Measurements from ENCODE around the gene MS4A10. TPM values are rescaled to one million over a fixed set of nuclear protein-coding genes. Genes with fewer than 3 reads are reported as not detected.

Gene MS4A10
- total and polyA plus RNA-seq, 4 donors, result not detected

DNA sequence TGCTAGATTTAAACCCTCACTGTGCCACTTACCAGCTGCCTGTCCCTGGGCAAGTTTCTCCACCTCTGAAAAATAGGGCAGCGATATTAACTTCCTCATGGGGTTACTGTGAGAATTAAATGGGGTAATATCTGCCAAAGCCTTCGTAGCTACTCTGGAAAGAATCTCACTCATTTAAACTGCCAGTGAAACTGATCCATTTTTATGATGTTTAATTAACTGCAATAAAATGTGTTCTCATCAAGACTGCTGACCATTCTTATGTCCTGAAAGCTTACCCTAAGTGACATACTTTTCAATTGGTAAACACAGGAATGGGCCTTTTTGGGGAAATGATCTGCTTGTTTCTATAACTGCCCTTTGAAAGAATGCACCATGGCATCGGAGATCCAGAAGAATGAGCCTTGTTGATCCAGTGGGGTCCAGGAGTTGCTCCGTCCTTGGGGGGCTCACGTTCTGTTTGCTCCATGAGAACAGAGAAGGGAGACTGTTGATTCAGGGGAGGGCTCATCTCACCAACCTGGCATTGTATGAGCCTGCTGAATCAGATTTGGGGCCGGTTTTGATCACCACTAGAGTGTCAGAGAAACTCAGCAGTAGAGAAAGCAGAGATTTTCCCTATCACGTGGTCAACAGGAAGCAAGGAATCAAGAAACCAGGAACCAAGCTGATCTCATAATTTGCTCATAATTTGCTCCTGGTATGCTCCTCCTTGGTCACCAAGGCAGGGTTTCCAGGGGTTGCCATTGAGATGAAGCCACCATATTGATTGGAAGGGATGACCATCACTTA is 49.8 kb downstream of the MS4A10 start (continued):
- TF ChIP-seq, protein P1, sequence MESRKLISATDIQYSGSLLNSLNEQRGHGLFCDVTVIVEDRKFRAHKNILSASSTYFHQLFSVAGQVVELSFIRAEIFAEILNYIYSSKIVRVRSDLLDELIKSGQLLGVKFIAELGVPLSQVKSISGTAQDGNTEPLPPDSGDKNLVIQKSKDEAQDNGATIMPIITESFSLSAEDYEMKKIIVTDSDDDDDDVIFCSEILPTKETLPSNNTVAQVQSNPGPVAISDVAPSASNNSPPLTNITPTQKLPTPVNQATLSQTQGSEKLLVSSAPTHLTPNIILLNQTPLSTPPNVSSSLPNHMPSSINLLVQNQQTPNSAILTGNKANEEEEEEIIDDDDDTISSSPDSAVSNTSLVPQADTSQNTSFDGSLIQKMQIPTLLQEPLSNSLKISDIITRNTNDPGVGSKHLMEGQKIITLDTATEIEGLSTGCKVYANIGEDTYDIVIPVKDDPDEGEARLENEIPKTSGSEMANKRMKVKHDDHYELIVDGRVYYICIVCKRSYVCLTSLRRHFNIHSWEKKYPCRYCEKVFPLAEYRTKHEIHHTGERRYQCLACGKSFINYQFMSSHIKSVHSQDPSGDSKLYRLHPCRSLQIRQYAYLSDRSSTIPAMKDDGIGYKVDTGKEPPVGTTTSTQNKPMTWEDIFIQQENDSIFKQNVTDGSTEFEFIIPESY (IDR thresholded peaks at IDR 0.05), result no peak
- TF ChIP-seq JUND (IDR thresholded peaks at IDR 0.05), result no peak
- no peak for TF ChIP-seq SP1 (IDR thresholded peaks at IDR 0.05)
- TF ChIP-seq EGR1 (IDR thresholded peaks at IDR 0.05; ENCODE audit: low read depth in 2 of 2), result no peak
- TF ChIP-seq RAD21 (IDR thresholded peaks at IDR 0.05), result no peak
- TF ChIP-seq FOXA2 (IDR thresholded peaks at IDR 0.05), result no peak
- no peak for TF ChIP-seq NR2F2 (IDR thresholded peaks at IDR 0.05)
- TF ChIP-seq MAX (IDR thresholded peaks at IDR 0.05), result no peak
- no peak for TF ChIP-seq YY1 (IDR thresholded peaks at IDR 0.05)
- TF ChIP-seq RXRA (IDR thresholded peaks at IDR 0.05), result no peak

- H3K9me3 ChIP-seq (ENCODE audit: control insufficient read depth in 4 of 4, low read length in 3 of 4), result no peaks in the 10 kb centered on the region
- WGBS, result 76% methylated on average over 3 of the region's 3 CpGs
These were observed 50.4 kb downstream of the MS4A10 start for GRCh38 chr11:60835534-60835846.

GRCh38 chr11:60836866-60837515 is 51.9 kb downstream of the MS4A10 start:
- WGBS, result 77% methylated on average over 9 of the region's 9 CpGs
- no peak for DNase-seq (ENCODE audit: low spot score)
- no peaks in the 10 kb centered on the region for H3K9me3 ChIP-seq (ENCODE audit: control insufficient read depth in 4 of 4, low read length in 3 of 4)
- no peaks in the 10 kb centered on the region for H3K36me3 ChIP-seq (ENCODE audit: control insufficient read depth in 4 of 4, insufficient read depth in 3 of 4, low read depth in 1 of 4, low read length in 3 of 4)
- no peak overlapping the region for H3K9ac ChIP-seq (ENCODE audit: low read depth in 1 of 2, low read length in 2 of 2)
- H3K27ac ChIP-seq (ENCODE audit: low read depth in 1 of 2, low read length in 2 of 2), result no peak overlapping the region
- H3K27me3 ChIP-seq (ENCODE audit: control insufficient read depth in 4 of 4, insufficient read depth in 4 of 4, low read length in 3 of 4), result no peaks in the 10 kb centered on the region
- no peak overlapping the region for H3K4me3 ChIP-seq (ENCODE audit: low read depth in 1 of 3, low read length in 3 of 3)
- TF ChIP-seq, protein P2, sequence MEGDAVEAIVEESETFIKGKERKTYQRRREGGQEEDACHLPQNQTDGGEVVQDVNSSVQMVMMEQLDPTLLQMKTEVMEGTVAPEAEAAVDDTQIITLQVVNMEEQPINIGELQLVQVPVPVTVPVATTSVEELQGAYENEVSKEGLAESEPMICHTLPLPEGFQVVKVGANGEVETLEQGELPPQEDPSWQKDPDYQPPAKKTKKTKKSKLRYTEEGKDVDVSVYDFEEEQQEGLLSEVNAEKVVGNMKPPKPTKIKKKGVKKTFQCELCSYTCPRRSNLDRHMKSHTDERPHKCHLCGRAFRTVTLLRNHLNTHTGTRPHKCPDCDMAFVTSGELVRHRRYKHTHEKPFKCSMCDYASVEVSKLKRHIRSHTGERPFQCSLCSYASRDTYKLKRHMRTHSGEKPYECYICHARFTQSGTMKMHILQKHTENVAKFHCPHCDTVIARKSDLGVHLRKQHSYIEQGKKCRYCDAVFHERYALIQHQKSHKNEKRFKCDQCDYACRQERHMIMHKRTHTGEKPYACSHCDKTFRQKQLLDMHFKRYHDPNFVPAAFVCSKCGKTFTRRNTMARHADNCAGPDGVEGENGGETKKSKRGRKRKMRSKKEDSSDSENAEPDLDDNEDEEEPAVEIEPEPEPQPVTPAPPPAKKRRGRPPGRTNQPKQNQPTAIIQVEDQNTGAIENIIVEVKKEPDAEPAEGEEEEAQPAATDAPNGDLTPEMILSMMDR (IDR thresholded peaks at IDR 0.05; ENCODE audit: low read depth, low read length, missing input control), result no peak
- no peak for TF ChIP-seq FOXA2 (IDR thresholded peaks at IDR 0.05)
- no peak for TF ChIP-seq RXRA (IDR thresholded peaks at IDR 0.05)
- TF ChIP-seq, protein P1 (IDR thresholded peaks at IDR 0.05), result no peak
- TF ChIP-seq GABPA (IDR thresholded peaks at IDR 0.05 in 1 of 2, conservative IDR thresholded peaks at IDR 0.05 in 1 of 2), result no peak
- no peak for TF ChIP-seq RAD21 (IDR thresholded peaks at IDR 0.05)
- TF ChIP-seq MAX (IDR thresholded peaks at IDR 0.05), result no peak
- no peak for TF ChIP-seq REST (IDR thresholded peaks at IDR 0.05)
- no peak for TF ChIP-seq SP1 (IDR thresholded peaks at IDR 0.05)
- no peak for TF ChIP-seq HNF4G (IDR thresholded peaks at IDR 0.05)
- no peak for TF ChIP-seq FOXA1 (IDR thresholded peaks at IDR 0.05)
- H3K4me1 ChIP-seq (ENCODE audit: control insufficient read depth in 4 of 4, insufficient read depth in 4 of 4, low read length in 3 of 4), result peaks cover 0 to 5% (median 1%) of the 10 kb centered on the region in 4 donors

More at GRCh38 chr11:60835534-60835846, 50.4 kb downstream of the MS4A10 start:
- H3K9ac ChIP-seq (ENCODE audit: low read depth in 1 of 2, low read length in 2 of 2), result no peak overlapping the region
- H3K27ac ChIP-seq (ENCODE audit: low read depth in 1 of 2, low read length in 2 of 2), result no peak overlapping the region
- no peaks in the 10 kb centered on the region for H3K36me3 ChIP-seq (ENCODE audit: control insufficient read depth in 4 of 4, insufficient read depth in 3 of 4, low read depth in 1 of 4, low read length in 3 of 4)
- H3K27me3 ChIP-seq (ENCODE audit: control insufficient read depth in 4 of 4, insufficient read depth in 4 of 4, low read length in 3 of 4), result no peaks in the 10 kb centered on the region
- H3K4me3 ChIP-seq (ENCODE audit: low read depth in 1 of 3, low read length in 3 of 3), result no peak overlapping the region
- DNase-seq (ENCODE audit: low spot score), result no peak
- H3K4me1 ChIP-seq (ENCODE audit: control insufficient read depth in 4 of 4, insufficient read depth in 4 of 4, low read length in 3 of 4), result no peaks in the 10 kb centered on the region
- TF ChIP-seq YY1 (IDR thresholded peaks at IDR 0.05), result no peak
- peak; percentile 29 for TF ChIP-seq MAX (IDR thresholded peaks at IDR 0.05)
